HepG2 (cell line): ENCODE data around the gene NID1. TPM values are rescaled to one million over a fixed set of nuclear protein-coding genes. Genes with fewer than 3 reads are reported as not detected.

Source experiments
- ATAC-seq: fragments of 200-7000 bp; cut with Tn5 transposase; 3 replicates; pipeline ENCODE4 v1.9.1; 2020; ENCODE audit warnings: mild to moderate bottlenecking, moderate library complexity
- BruUV-seq: library from RNA; stranded (reverse); fragments of 400-500 nt; replicated peaks from 2 replicates; lab custom pipeline; 2021; lab: Mats Ljungman, UMichigan
- CTCF ChIA-PET: fragments of 300-600 bp; formaldehyde crosslinking; extraction: SDS; loops from one replicate; lab custom pipeline; 2021; ENCODE audit warnings: low total read pairs, inconsistent platforms, low intra/inter-chr PET ratio; lab: Yijun Ruan, JAX
- POLR2A ChIA-PET: fragments of 350-600 bp; sonication (Branson Sonifier 250); formaldehyde crosslinking; loops from one replicate; lab custom pipeline; 2020; ENCODE audit warnings: antibody characterized with exemption, inconsistent platforms; lab: Yijun Ruan, JAX
- DNase-seq: peaks from one replicate; pipeline ENCODE4 v3.0.0-alpha.2; 2015; ENCODE audit warnings: low spot score
- FAIRE-seq: peaks from 3 replicates; lab custom pipeline; 2011; peaks lifted over from hg19 to GRCh38; lab: Jason Lieb, UNC
- H2AFZ ChIP-seq: one replicate; pipeline ENCODE4 v1.6.1; 2011; ENCODE audit warnings: low read length, inconsistent platforms
- H3K27ac ChIP-seq: fragments of 300-600 bp; 3 replicates; pipeline ENCODE4 v1.8.0; 2011; ENCODE audit warnings: mixed run types, mild to moderate bottlenecking, mixed read lengths, low read length, inconsistent platforms; ENCODE audit not compliant: insufficient read depth; ENCODE audit errors: extremely low read length
- H3K27me3 ChIP-seq, 2 experiments: fragments of 200-600 bp in 1 of 2; 2 replicates in 1 of 2; 3 replicates in 1 of 2; pipeline versions ENCODE4 v1.6.0 to v1.8.0; 2011; ENCODE audit warnings: low read length in 2 of 2, mild to moderate bottlenecking in 2 of 2, moderate library complexity in 2 of 2, inconsistent platforms in 1 of 2; ENCODE audit not compliant: insufficient read depth in 2 of 2, control insufficient read depth in 1 of 2
- H3K36me3 ChIP-seq, 2 experiments: fragments of 200-600 bp in 1 of 2; replicated peaks in 1 of 2; 2 replicates in 1 of 2; 3 replicates in 1 of 2; pipeline versions ENCODE4 v1.5.1 to v1.8.0; 2011; ENCODE audit warnings: low read length in 2 of 2, inconsistent platforms in 1 of 2; ENCODE audit not compliant: insufficient read depth in 2 of 2, control insufficient read depth in 1 of 2
- H3K4me1 ChIP-seq: 2 replicates; pipeline ENCODE4 v1.5.1; 2012; ENCODE audit warnings: low read length, inconsistent platforms; ENCODE audit not compliant: insufficient read depth
- H3K4me2 ChIP-seq: 2 replicates; pipeline ENCODE4 v1.6.0; 2011; ENCODE audit warnings: low read depth, low read length, inconsistent platforms
- H3K4me3 ChIP-seq, 3 experiments: fragments of 200-600 bp in 1 of 3; sonication (generic), shearing (Covaris generic) in 1 of 3; replicated peaks in 1 of 3; 2 replicates each; pipeline ENCODE4 v1.5.1; 2011 to 2016; ENCODE audit warnings: low read length in 3 of 3, inconsistent platforms in 2 of 3, low read depth in 2 of 3, mild to moderate bottlenecking in 2 of 3, control low read depth in 1 of 3, mixed read lengths in 1 of 3; ENCODE audit not compliant: insufficient read depth in 1 of 3
- H3K79me2 ChIP-seq: one replicate; pipeline ENCODE4 v1.6.1; 2011; ENCODE audit warnings: low read length, inconsistent platforms; ENCODE audit not compliant: insufficient read depth
- H3K9ac ChIP-seq: 2 replicates; pipeline ENCODE4 v1.6.0; 2011; ENCODE audit warnings: mild to moderate bottlenecking, low read depth, low read length, inconsistent platforms; ENCODE audit not compliant: insufficient read depth
- H3K9me3 ChIP-seq: 2 replicates; pipeline ENCODE4 v1.5.1; 2012; ENCODE audit warnings: mild to moderate bottlenecking, low read length
- H4K20me1 ChIP-seq: 2 replicates; pipeline ENCODE4 v1.6.0; 2011; ENCODE audit warnings: inconsistent platforms, mild to moderate bottlenecking, low read length, moderate library complexity; ENCODE audit not compliant: insufficient read depth
- CREM ChIP-seq, 2 experiments: sonication (generic) in 1 of 2; formaldehyde crosslinking in 1 of 2; IDR thresholded peaks; 2 replicates each; pipeline versions ENCODE4 v1.4.0 to v1.6.1; 2016 to 2020; ENCODE audit warnings: antibody characterized with exemption in 1 of 2, mild to moderate bottlenecking in 1 of 2, missing genetic modification reagents in 1 of 2
- EEA1 ChIP-seq: sonication (generic); formaldehyde crosslinking; IDR thresholded peaks from 2 replicates; pipeline ENCODE4 v1.5.1; 2020; ENCODE audit warnings: mild to moderate bottlenecking, missing genetic modification reagents, borderline replicate concordance
- NR2C2 ChIP-seq: sonication (generic); formaldehyde crosslinking; IDR thresholded peaks from 2 replicates; pipeline ENCODE4 v1.4.0; 2020; ENCODE audit warnings: missing genetic modification reagents, mild to moderate bottlenecking, moderate library complexity, borderline replicate concordance
- SALL1 ChIP-seq: sonication (generic); formaldehyde crosslinking; IDR thresholded peaks from 2 replicates; pipeline ENCODE4 v1.8.0; 2022; ENCODE audit warnings: mild to moderate bottlenecking, missing genetic modification reagents
- XRCC5 ChIP-seq: fragments of 200-400 bp; formaldehyde crosslinking; optimal IDR thresholded peaks from 2 replicates; pipeline ENCODE3; 2017; ENCODE audit warnings: mild to moderate bottlenecking, low read length
- WGBS: methylation state at CpG from one replicate; pipeline ENCODE4 v1.1.6; 2017; ENCODE audit warnings: low lambda C conversion rate; 5-methylcytosine and 5-hydroxymethylcytosine counted together
- in situ Hi-C: cut with HindIII; loops from 2 replicates; pipeline ENCODE4 v1.10.0; 2017; ENCODE audit warnings: low pct_unique_long_range_greater_than_20kb; ENCODE audit not compliant: extremely low pct_ligation_motif_present
- intact Hi-C: fragments of 100-400 bp; cut with micrococcal nuclease; formaldehyde crosslinking; loops from one replicate; pipeline ENCODE4 v1.10.0; 2022; ENCODE audit not compliant: unreplicated experiment
- polyA plus RNA-seq, 8 experiments: library from polyadenylated mRNA; depleted of rRNA in 3 of 8; stranded (reverse) in 7 of 8; unstranded in 1 of 8; fragments of >200 nt; fragmentation: Illumina TruSeq in 4 of 8; extraction: Trizol in 4 of 8; gene quantifications; 2 replicates each; pipeline versions ENCODE4 v1.2.1 to v1.2.3, GENCODE V29; 2011 to 2016; ENCODE audit warnings: low read depth in 4 of 8, missing spikeins in 1 of 8, mixed read lengths in 1 of 8; ENCODE audit not compliant: insufficient read depth in 1 of 8
- total RNA-seq, 5 experiments: library from RNA; depleted of rRNA; stranded (reverse); fragments of >200 nt; fragmentation: Illumina TruSeq; extraction: Trizol; gene quantifications; 2 replicates each; pipeline ENCODE4 v1.2.3, GENCODE V29; 2016; ENCODE audit warnings: low read depth in 1 of 5
- TF ChIP-seq, protein P1 (sequence below): sonication (generic); formaldehyde crosslinking; IDR thresholded peaks from 2 replicates; pipeline ENCODE4 v1.8.0; 2022; ENCODE audit warnings: missing genetic modification reagents, mild to moderate bottlenecking, moderate library complexity, borderline replicate concordance
- TF ChIP-seq, protein P2 (sequence below): fragments of 450-650 bp; IDR thresholded peaks from 2 replicates; pipeline ENCODE4 v1.6.1; 2016
- TF ChIP-seq, protein P3 (sequence below): IDR thresholded peaks from 2 replicates; pipeline ENCODE4 v1.6.1; 2012; ENCODE audit warnings: inconsistent platforms
- TF ChIP-seq, protein P4 (sequence below): sonication (generic); formaldehyde crosslinking; IDR thresholded peaks from 2 replicates; pipeline ENCODE4 v1.5.1; 2020; ENCODE audit warnings: mild to moderate bottlenecking, missing genetic modification reagents, moderate library complexity

NID1 gene
- total and polyA plus RNA-seq, 2 of the 13 experiments (the other 11 are each of a cell fraction or from before 2014, with no cell fraction given), result 50.2 to 56.1 TPM

- TF ChIP-seq, protein P1, sequence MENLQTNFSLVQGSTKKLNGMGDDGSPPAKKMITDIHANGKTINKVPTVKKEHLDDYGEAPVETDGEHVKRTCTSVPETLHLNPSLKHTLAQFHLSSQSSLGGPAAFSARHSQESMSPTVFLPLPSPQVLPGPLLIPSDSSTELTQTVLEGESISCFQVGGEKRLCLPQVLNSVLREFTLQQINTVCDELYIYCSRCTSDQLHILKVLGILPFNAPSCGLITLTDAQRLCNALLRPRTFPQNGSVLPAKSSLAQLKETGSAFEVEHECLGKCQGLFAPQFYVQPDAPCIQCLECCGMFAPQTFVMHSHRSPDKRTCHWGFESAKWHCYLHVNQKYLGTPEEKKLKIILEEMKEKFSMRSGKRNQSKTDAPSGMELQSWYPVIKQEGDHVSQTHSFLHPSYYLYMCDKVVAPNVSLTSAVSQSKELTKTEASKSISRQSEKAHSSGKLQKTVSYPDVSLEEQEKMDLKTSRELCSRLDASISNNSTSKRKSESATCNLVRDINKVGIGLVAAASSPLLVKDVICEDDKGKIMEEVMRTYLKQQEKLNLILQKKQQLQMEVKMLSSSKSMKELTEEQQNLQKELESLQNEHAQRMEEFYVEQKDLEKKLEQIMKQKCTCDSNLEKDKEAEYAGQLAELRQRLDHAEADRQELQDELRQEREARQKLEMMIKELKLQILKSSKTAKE (CRISPR knock-in tag), result peak; percentile 24; the same call in 1 of the 2 replicates
- TF ChIP-seq, protein P2, sequence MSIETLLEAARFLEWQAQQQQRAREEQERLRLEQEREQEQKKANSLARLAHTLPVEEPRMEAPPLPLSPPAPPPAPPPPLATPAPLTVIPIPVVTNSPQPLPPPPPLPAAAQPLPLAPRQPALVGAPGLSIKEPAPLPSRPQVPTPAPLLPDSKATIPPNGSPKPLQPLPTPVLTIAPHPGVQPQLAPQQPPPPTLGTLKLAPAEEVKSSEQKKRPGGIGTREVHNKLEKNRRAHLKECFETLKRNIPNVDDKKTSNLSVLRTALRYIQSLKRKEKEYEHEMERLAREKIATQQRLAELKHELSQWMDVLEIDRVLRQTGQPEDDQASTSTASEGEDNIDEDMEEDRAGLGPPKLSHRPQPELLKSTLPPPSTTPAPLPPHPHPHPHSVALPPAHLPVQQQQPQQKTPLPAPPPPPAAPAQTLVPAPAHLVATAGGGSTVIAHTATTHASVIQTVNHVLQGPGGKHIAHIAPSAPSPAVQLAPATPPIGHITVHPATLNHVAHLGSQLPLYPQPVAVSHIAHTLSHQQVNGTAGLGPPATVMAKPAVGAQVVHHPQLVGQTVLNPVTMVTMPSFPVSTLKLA, result peak; percentile 98
- TF ChIP-seq, protein P3, sequence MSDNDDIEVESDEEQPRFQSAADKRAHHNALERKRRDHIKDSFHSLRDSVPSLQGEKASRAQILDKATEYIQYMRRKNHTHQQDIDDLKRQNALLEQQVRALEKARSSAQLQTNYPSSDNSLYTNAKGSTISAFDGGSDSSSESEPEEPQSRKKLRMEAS, result 0 out of 2 replicates have a peak, but pooled peaks have one; percentile 29
- no peak for TF ChIP-seq XRCC5
- TF ChIP-seq CREM (IDR thresholded peaks at IDR 0.05), result no peak
- TF ChIP-seq CREM (CRISPR knock-in tag; IDR thresholded peaks at IDR 0.05), result no peak
- 0 out of 2 replicates have a peak, but pooled peaks have one; percentile 14 for TF ChIP-seq SALL1 (CRISPR knock-in tag)
- TF ChIP-seq, protein P4, sequence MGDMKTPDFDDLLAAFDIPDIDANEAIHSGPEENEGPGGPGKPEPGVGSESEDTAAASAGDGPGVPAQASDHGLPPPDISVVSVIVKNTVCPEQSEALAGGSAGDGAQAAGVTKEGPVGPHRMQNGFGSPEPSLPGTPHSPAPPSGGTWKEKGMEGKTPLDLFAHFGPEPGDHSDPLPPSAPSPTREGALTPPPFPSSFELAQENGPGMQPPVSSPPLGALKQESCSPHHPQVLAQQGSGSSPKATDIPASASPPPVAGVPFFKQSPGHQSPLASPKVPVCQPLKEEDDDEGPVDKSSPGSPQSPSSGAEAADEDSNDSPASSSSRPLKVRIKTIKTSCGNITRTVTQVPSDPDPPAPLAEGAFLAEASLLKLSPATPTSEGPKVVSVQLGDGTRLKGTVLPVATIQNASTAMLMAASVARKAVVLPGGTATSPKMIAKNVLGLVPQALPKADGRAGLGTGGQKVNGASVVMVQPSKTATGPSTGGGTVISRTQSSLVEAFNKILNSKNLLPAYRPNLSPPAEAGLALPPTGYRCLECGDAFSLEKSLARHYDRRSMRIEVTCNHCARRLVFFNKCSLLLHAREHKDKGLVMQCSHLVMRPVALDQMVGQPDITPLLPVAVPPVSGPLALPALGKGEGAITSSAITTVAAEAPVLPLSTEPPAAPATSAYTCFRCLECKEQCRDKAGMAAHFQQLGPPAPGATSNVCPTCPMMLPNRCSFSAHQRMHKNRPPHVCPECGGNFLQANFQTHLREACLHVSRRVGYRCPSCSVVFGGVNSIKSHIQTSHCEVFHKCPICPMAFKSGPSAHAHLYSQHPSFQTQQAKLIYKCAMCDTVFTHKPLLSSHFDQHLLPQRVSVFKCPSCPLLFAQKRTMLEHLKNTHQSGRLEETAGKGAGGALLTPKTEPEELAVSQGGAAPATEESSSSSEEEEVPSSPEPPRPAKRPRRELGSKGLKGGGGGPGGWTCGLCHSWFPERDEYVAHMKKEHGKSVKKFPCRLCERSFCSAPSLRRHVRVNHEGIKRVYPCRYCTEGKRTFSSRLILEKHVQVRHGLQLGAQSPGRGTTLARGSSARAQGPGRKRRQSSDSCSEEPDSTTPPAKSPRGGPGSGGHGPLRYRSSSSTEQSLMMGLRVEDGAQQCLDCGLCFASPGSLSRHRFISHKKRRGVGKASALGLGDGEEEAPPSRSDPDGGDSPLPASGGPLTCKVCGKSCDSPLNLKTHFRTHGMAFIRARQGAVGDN (CRISPR knock-in tag), result peak; percentile 26; the same call in 1 of the 2 replicates
- no peak for TF ChIP-seq EEA1 (CRISPR knock-in tag)
- TF ChIP-seq NR2C2 (CRISPR knock-in tag), result peak; percentile 39; the same call in 1 of the 2 replicates
- H3K4me3 ChIP-seq, result no peak overlapping the region
- intact Hi-C loops (no loop called here), in situ Hi-C loops (no loop called here)
- no peak overlapping the region for H3K9ac ChIP-seq
- POLR2A ChIA-PET, result no interaction called here
- no peak for DNase-seq
- no peaks in the 10 kb centered on the region for H3K36me3 ChIP-seq
- 37% methylated on average over 9 of the region's 9 CpGs for WGBS
- H3K27me3 ChIP-seq, result no peaks in the 10 kb centered on the region
- H3K4me2 ChIP-seq, result peak overlapping the region; percentile 11; the same call in 1 of the 2 replicates
- no peak overlapping the region for H2AFZ ChIP-seq
- H3K4me1 ChIP-seq, result peaks cover 71% of the 10 kb centered on the region
- peak; percentile 11; the same call in 2 of the 3 replicates for ATAC-seq
- no peak overlapping the region for H3K27ac ChIP-seq
- peak; percentile 70 for FAIRE-seq
- no peaks in the 10 kb centered on the region for H3K79me2 ChIP-seq
- no peaks in the 10 kb centered on the region for H4K20me1 ChIP-seq
- no TSS peak for BruUV-seq
- H3K9me3 ChIP-seq, result no peaks in the 10 kb centered on the region
- CTCF ChIA-PET, result no interaction called here
Measured at GRCh38 chr1:235943581-235944114, 121.2 kb downstream of the NID1 start.
